Raji (cell line): ENCODE results near the gene BRD1.

Experiments used
- POLR2A ChIP-seq: IDR thresholded peaks from 2 replicates; pipeline ENCODE4 v1.6.1; 2011; ENCODE audit warnings: low read depth, low read length, control low read depth; ENCODE audit not compliant: insufficient read depth

The BRD1 gene

GRCh38 chr22:49786976-49787706 lies 40.5 kb downstream of the BRD1 start:
- no peak for TF ChIP-seq POLR2A

GRCh38 chr22:49785841-49786471 lies 41.7 kb downstream of the BRD1 start:
- TF ChIP-seq POLR2A, result no peak

GRCh38 chr22:49785046-49785521 lies 42.6 kb downstream of the BRD1 start:
- TF ChIP-seq POLR2A, result no peak

- TF ChIP-seq POLR2A, result no peak
These were observed 43.1 kb downstream of the BRD1 start for GRCh38 chr22:49784630-49784971.

- TF ChIP-seq POLR2A, result no peak
These were observed 43.6 kb downstream of the BRD1 start for GRCh38 chr22:49783926-49784629.

GRCh38 chr22:49783036-49783746 lies 44.5 kb downstream of the BRD1 start:
- TF ChIP-seq POLR2A, result no peak

GRCh38 chr22:49781289-49781782 lies 46.3 kb downstream of the BRD1 start:
- TF ChIP-seq POLR2A, result no peak

- TF ChIP-seq POLR2A, result no peak
These were observed 46.9 kb downstream of the BRD1 start for GRCh38 chr22:49780698-49781288.

- no peak for TF ChIP-seq POLR2A
These were observed 47.6 kb downstream of the BRD1 start for GRCh38 chr22:49779853-49780697.

- TF ChIP-seq POLR2A, result no peak
These were observed 48.5 kb downstream of the BRD1 start for GRCh38 chr22:49779211-49779610.

GRCh38 chr22:49777569-49778249 lies 50.0 kb downstream of the BRD1 start:
- TF ChIP-seq POLR2A, result no peak

- TF ChIP-seq POLR2A, result no peak
These were observed 50.8 kb downstream of the BRD1 start for GRCh38 chr22:49776891-49777290.

GRCh38 chr22:49775867-49776511 lies 51.7 kb downstream of the BRD1 start:
- no peak for TF ChIP-seq POLR2A
